IPS-20b (cell line): ENCODE data around the gene MCAT.
"Not testable (repeated sequence)": the region's sequence is repeated elsewhere in the genome, so short reads cannot be mapped to it uniquely, and the experiment has no call there.

Experiments
- H3K27ac ChIP-seq: one replicate; pipeline ENCODE4 v1.5.1; 2013; ENCODE audit warnings: low read length
- H3K27me3 ChIP-seq: 2 replicates; pipeline ENCODE4 v1.6.1; 2013; ENCODE audit warnings: mild to moderate bottlenecking, low read length, inconsistent platforms; ENCODE audit not compliant: insufficient read depth
- H3K36me3 ChIP-seq: 2 replicates; pipeline ENCODE4 v1.6.1; 2013; ENCODE audit warnings: low read depth, mild to moderate bottlenecking, inconsistent platforms, low read length, moderate library complexity; ENCODE audit not compliant: insufficient read depth
- H3K4me1 ChIP-seq: 2 replicates; pipeline ENCODE4 v1.6.1; 2013; ENCODE audit warnings: mild to moderate bottlenecking, control low read depth, inconsistent platforms, low read length, moderate library complexity; ENCODE audit not compliant: insufficient read depth
- H3K4me3 ChIP-seq: 2 replicates; pipeline ENCODE4 v1.5.1; 2013; ENCODE audit warnings: mild to moderate bottlenecking, low read length, inconsistent platforms
- H3K9ac ChIP-seq: 2 replicates; pipeline ENCODE4 v1.6.1; 2013; ENCODE audit warnings: low read depth, mild to moderate bottlenecking, inconsistent platforms, low read length, moderate library complexity
- H3K9me3 ChIP-seq: 2 replicates; pipeline ENCODE4 v1.6.1; 2013; ENCODE audit warnings: mild to moderate bottlenecking, low read depth, low read length, inconsistent platforms; ENCODE audit not compliant: insufficient read depth

Gene MCAT

GRCh38 chr22:43110927-43111623 lies 32.1 kb downstream of the MCAT start:
- Histone ChIP-seq H3K9ac (peak overlapping the region; percentile 53), H3K27ac (no peak overlapping the region), H3K4me1 (peaks cover 6% of the 10 kb centered on the region; the same call in 1 of the 2 replicates), H3K36me3 (no peaks in the 10 kb centered on the region), H3K27me3 (peaks cover 66% of the 10 kb centered on the region), H3K9me3 (no peaks in the 10 kb centered on the region), H3K4me3 (peak overlapping the region; percentile 61)

DNA sequence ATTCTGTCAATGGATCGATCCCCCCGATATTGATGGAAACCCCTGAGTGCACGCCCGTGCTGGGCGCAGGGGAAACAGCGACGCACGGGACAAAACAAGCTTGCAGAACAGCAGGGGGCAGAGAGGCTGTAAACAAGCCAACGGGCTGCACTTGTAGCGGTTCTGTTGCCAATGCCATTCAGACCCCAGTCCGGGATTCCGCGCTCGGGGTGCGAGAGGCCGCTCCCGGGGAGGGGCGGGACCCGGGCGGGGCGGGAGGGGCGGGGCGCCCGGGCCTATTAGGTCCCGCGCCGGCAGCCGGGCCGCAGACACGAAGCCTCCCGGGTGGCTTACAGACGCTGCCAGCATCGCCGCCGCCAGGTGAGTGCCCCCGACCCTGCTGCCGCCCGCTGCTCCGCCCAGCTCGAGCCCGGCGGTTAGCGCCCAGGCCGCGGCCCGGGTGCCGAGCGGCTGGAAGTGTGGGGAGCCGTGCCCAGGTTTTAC lies 32.7 kb downstream of the MCAT start, which contains the start of gene BIK:
BIK (plus strand) TSS at position 307 of the 483 bp plus-strand sequence. CDS start 13,273 bp downstream, outside the sequence.
- H3K27me3 ChIP-seq = peaks cover 66% of the 10 kb centered on the region
- peak within 1 kb of the TSS; percentile 53 for H3K9ac ChIP-seq
- H3K27ac ChIP-seq = no peak within 1 kb of the TSS

DNA sequence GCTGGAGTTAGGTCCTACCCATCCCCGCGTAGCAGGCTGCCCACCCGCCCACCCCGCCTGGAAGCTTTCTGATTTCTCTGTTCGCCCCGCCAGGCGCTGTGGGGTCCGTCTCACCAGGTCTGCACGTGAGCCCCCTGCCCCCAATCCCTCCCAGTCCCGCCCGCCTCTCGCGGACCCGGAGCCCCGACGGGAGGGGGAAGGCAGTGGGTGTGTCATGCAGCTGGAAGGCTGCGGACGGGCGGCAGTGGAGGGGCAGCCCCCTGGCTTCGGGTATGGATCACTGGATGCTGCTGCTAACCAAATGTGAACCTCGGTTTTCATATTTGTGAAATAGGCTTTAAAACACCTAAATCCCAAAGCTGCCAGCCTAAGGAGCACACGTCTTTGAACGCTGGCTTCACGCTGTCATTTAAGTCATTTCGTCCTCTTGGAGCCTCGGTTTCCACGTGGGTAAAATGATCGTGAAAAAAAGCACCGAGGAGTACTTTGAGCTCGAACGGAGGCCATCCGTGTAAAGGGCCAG lies 33.2 kb downstream of the MCAT start:
- peak overlapping the region; percentile 78 for H3K4me3 ChIP-seq
- no peak overlapping the region for H3K27ac ChIP-seq
- H3K9me3 ChIP-seq = no peaks in the 10 kb centered on the region
- peak overlapping the region; percentile 37; the same call in 1 of the 2 replicates for H3K9ac ChIP-seq
- H3K4me1 ChIP-seq = peaks cover 6% of the 10 kb centered on the region; the same call in 1 of the 2 replicates
- peaks cover 64% of the 10 kb centered on the region for H3K27me3 ChIP-seq
- no peaks in the 10 kb centered on the region for H3K36me3 ChIP-seq

More for the DNA sequence above, 32.7 kb downstream of the MCAT start, which contains the start of gene BIK:
- Histone ChIP-seq H3K9me3 (no peaks in the 10 kb centered on the region), H3K4me3 (peak within 1 kb of the TSS; percentile 78), H3K4me1 (peaks cover 6% of the 10 kb centered on the region; the same call in 1 of the 2 replicates), H3K36me3 (no peaks in the 10 kb centered on the region)

- Histone ChIP-seq H3K9ac (no peak overlapping the region), H3K4me3 (no peak overlapping the region; the same call in 1 of the 2 replicates), H3K27me3 (peaks cover 59% of the 10 kb centered on the region), H3K36me3 (no peaks in the 10 kb centered on the region), H3K9me3 (no peaks in the 10 kb centered on the region), H3K27ac (no peak overlapping the region), H3K4me1 (peaks cover 6% of the 10 kb centered on the region; the same call in 1 of the 2 replicates)
Observed at GRCh38 chr22:43109511-43109910, 33.7 kb downstream of the MCAT start.

DNA sequence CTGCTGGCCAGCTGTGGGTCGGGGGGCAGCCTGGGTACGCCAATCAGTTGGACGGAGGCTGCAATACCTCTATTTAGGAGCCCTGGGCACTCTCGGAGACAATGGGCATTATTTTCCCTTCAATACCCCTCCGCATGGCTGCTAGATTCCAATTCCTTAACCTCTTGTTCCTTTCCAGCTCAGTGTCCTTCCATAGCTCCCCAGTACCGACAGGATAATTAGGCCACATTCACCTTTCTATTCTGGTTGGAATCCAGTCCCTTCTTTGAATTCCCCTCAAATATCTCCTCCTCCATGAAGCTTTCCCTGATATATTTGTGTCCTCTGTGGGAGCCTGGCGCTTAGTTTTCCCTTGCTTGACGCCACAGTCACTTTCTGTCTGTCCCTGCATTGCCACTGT lies 36.9 kb downstream of the MCAT start:
- H3K4me3 ChIP-seq = no peak overlapping the region
- H3K4me1 ChIP-seq = no peaks in the 10 kb centered on the region; the same call in 1 of the 2 replicates
- H3K9ac ChIP-seq = no peak overlapping the region
- H3K27ac ChIP-seq = no peak overlapping the region
- no peaks in the 10 kb centered on the region for H3K36me3 ChIP-seq
- peaks cover 29% of the 10 kb centered on the region for H3K27me3 ChIP-seq
- H3K9me3 ChIP-seq = no peaks in the 10 kb centered on the region

DNA sequence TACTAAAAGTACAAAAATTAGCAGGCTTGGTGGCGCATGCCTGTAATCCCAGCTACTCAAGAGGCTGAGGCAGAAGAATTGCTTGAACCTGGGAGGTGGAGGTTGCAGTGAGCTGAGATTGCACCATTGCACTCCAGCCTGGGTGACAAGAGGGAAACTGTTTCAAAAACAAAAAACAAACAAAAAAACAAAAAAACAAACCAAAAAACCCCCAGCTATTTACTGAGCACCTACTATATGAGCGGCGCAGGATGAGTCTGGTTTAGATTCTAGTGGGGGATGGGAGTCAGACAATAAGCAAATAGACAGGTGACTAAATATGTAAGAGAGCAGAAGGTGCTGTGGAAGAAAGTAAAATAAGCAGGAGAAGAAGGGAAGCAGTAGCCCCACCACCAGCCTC lies 38.2 kb downstream of the MCAT start:
- not testable (repeated sequence) for H3K27ac ChIP-seq, H3K9me3 ChIP-seq, H3K4me1 ChIP-seq, H3K36me3 ChIP-seq, H3K9ac ChIP-seq, H3K4me3 ChIP-seq
- peaks cover 15% of the 10 kb centered on the region for H3K27me3 ChIP-seq

DNA sequence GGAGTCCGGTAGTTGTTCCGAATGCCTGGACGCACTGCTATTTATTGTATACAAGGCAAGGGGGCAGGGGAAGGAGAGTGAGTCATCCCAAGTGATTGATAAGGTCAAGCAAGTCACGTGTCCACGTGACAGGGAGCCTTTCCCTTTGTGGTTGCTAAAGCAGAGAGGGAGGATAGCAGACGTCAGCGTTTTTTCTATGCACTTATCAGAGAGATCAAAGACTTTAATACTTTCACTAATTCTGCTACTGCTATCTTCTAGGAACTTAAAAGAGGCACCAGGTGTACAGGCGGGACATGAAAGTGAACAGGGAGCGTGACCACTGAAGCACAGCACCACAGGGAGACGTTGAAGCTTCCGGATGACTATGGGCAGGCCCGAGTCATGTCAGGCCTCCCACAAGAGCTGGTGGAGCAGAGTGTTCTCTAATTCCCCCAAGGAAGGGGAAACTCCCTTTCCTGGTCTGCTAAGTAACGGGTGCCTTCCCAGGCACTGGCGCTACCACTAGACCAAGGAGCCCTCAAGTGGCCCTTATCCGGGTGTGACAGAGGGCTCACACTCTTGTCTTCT lies 39.1 kb downstream of the MCAT start:
- H3K4me3 ChIP-seq, H3K4me1 ChIP-seq, H3K9ac ChIP-seq, H3K36me3 ChIP-seq, H3K9me3 ChIP-seq, H3K27me3 ChIP-seq, H3K27ac ChIP-seq: not testable (repeated sequence)

- no peak overlapping the region for H3K27ac ChIP-seq
- H3K9me3 ChIP-seq = peaks cover 6% of the 10 kb centered on the region; the same call in 1 of the 2 replicates
- no peaks in the 10 kb centered on the region for H3K27me3 ChIP-seq
- H3K9ac ChIP-seq = no peak overlapping the region
- no peak overlapping the region for H3K4me3 ChIP-seq
- no peaks in the 10 kb centered on the region for H3K4me1 ChIP-seq
- no peaks in the 10 kb centered on the region for H3K36me3 ChIP-seq
Observed at GRCh38 chr22:43101306-43101705, 41.9 kb downstream of the MCAT start.

- Histone ChIP-seq H3K27ac (no peak overlapping the region), H3K36me3 (no peaks in the 10 kb centered on the region), H3K9ac (no peak overlapping the region), H3K9me3 (peaks cover 7% of the 10 kb centered on the region; the same call in 1 of the 2 replicates), H3K27me3 (no peaks in the 10 kb centered on the region), H3K4me3 (no peak overlapping the region), H3K4me1 (no peaks in the 10 kb centered on the region)
Observed at GRCh38 chr22:43100225-43100624, 43.0 kb downstream of the MCAT start.

DNA sequence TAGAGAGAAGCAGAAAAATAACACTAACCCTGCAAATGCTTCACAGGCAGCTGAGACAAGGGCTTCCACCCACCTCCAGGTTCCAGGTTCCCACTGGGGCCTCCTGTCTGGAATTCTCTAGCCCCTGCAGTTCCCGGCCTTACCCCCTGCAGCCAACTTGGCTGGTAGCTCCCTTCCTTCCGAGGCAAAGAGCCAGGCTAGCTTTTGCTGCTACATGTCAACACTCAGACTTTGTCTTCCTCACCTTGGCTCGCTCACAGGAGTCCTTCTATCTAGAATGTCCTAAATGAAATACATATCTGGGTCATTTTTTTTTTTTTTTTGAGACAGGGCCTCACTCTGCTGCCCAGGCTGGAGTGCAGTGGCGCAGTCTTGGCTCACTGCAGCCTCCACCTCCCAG lies 44.1 kb downstream of the MCAT start:
- Histone ChIP-seq H3K9me3 (peaks cover 7% of the 10 kb centered on the region; the same call in 1 of the 2 replicates), H3K27me3 (no peaks in the 10 kb centered on the region), H3K36me3 (no peaks in the 10 kb centered on the region), H3K27ac (no peak overlapping the region), H3K4me1 (no peaks in the 10 kb centered on the region), H3K4me3 (no peak overlapping the region), H3K9ac (no peak overlapping the region)

DNA sequence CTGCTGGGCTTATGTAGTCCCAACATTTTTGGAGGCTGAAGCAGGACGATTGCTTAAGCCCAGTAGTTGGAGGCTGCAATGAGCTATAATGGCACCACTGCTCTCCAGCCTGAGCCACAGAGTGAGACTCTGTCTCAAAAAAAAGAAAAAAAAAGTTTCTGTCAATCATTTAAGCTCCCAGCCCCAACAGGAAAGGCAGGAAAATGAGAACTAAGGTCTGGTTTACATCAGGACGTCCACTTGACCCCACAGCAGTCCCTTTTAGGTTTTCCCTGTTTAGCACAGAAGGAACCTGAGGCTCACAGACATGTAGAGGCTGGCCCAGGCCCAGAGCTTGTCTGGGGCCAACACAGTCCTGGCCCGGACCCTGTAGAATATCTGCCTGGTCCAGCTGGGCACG lies 44.8 kb downstream of the MCAT start:
- H3K4me3 ChIP-seq = no peak overlapping the region
- H3K27ac ChIP-seq = no peak overlapping the region
- H3K9me3 ChIP-seq = peaks cover 7% of the 10 kb centered on the region; the same call in 1 of the 2 replicates
- H3K4me1 ChIP-seq = no peaks in the 10 kb centered on the region
- H3K27me3 ChIP-seq = no peaks in the 10 kb centered on the region
- H3K9ac ChIP-seq = no peak overlapping the region
- H3K36me3 ChIP-seq = no peaks in the 10 kb centered on the region
